Small intestine (tissue), 7 donors: Measurements from ENCODE around the gene SLC25A48. TPM values are rescaled to one million over a fixed set of nuclear protein-coding genes. Genes with fewer than 3 reads are reported as not detected.

Source experiments
- DNase-seq, 2 donors: peaks; one replicate each; pipeline versions ENCODE4 v3.0.0 to v3.0.0-alpha.2; 2013
- FAIRE-seq: peaks from 2 replicates; lab custom pipeline; 2012; peaks lifted over from hg19 to GRCh38; lab: Jason Lieb, UNC
- H3K27ac ChIP-seq, 3 donors: one replicate each; pipeline ENCODE4 v1.5.1; 2013; ENCODE audit warnings: low read length in 2 of 3, mild to moderate bottlenecking in 2 of 3, control low read depth in 1 of 3, inconsistent platforms in 1 of 3, low read depth in 1 of 3, moderate library complexity in 1 of 3
- H3K27me3 ChIP-seq, 3 donors: one replicate each; pipeline ENCODE4 v1.6.1; 2013; ENCODE audit warnings: low read length in 3 of 3, inconsistent platforms in 1 of 3; ENCODE audit not compliant: control insufficient read depth in 3 of 3, insufficient read depth in 3 of 3
- H3K36me3 ChIP-seq, 3 donors: one replicate each; pipeline ENCODE4 v1.6.1; 2013; ENCODE audit warnings: low read length in 3 of 3, inconsistent platforms in 1 of 3, low read depth in 1 of 3, mild to moderate bottlenecking in 1 of 3, moderate library complexity in 1 of 3; ENCODE audit not compliant: control insufficient read depth in 3 of 3, insufficient read depth in 2 of 3
- H3K4me1 ChIP-seq, 3 donors: one replicate each; pipeline ENCODE4 v1.6.1; 2013; ENCODE audit warnings: low read length in 2 of 3, inconsistent platforms in 1 of 3, low read depth in 1 of 3, mild to moderate bottlenecking in 1 of 3, moderate library complexity in 1 of 3; ENCODE audit not compliant: control insufficient read depth in 3 of 3, insufficient read depth in 2 of 3
- H3K4me3 ChIP-seq, 3 donors: one replicate each; pipeline ENCODE4 v1.5.1; 2013; ENCODE audit warnings: low read length in 3 of 3, control low read depth in 1 of 3, inconsistent platforms in 1 of 3, low read depth in 1 of 3, mild to moderate bottlenecking in 1 of 3, moderate library complexity in 1 of 3
- H3K9me3 ChIP-seq, 2 donors: one replicate each; pipeline ENCODE4 v1.6.1; 2013; ENCODE audit warnings: low read depth in 1 of 2, low read length in 1 of 2; ENCODE audit not compliant: control insufficient read depth in 2 of 2, insufficient read depth in 1 of 2
- WGBS, 3 donors: extraction: QIAGEN DNeasy Blood & Tissue Kit; methylation state at CpG; one replicate each; pipeline ENCODE4 v1.1.7; 2013; 5-methylcytosine and 5-hydroxymethylcytosine counted together
- polyA plus RNA-seq, 4 donors: library from polyadenylated mRNA; stranded (reverse) in 3 of 4; unstranded in 1 of 4; fragments of 200-250 nt in 3 of 4; fragments of 120-200 nt in 1 of 4; gene quantifications; one replicate each; pipeline versions ENCODE4 v1.2.1 to v1.2.3, GENCODE V29; 2013
- donor health status: healthy with polysubstance abuse.
- donor health status: control.
- donor health status: control.
- donor health status: Bipolar disorder and iron deficiency.
- donor health status: healthy.

The SLC25A48 gene
- polyA plus RNA-seq, 4 donors = 0.73 to 3.2 (median 1.6) TPM

DNA sequence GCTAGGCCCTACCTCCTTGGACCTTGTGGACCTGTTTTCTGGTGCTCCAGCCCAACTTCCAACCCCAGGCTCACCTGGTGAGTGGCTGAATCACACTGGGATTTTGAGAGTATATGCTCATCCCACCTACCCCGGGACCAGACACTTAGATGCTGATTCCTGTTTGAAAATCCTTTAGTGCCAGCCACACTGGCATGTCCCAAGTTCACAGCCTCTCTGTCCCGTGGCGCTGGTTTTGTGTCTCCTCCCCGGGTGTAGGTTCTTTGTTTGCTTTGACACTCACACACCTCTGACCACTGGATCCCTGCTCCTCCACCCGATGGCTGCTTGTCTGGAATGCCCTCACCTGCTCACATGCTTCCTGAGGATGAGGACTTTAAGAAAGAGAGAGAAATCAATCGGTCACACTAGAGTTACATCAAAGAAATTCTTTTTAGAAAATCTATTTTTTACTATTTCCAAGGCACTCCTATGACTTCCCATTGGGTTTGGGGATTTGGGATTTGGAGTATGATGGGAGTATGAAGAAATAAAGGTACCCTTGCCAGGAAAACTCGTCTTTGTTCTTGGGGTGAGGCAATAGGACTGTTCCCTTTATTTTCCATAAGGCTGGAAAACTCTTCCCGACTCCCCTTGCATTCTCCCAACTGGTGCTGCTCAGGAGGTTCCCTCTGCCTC, 7.3 kb upstream of the SLC25A48 start:
- WGBS, 3 donors = 58 to 75% (median 66%) methylated on average over 8 of the region's 8 CpGs
- H3K27me3 ChIP-seq = peaks cover 0 to 24% (median 0%) of the 10 kb centered on the region in 3 donors
- H3K4me1 ChIP-seq = no peaks in the 10 kb centered on the region
- H3K4me3 ChIP-seq = no peak overlapping the region
- no peak overlapping the region for H3K27ac ChIP-seq
- DNase-seq (no peak), FAIRE-seq (no peak)
- no peaks in the 10 kb centered on the region for H3K36me3 ChIP-seq
- no peaks in the 10 kb centered on the region for H3K9me3 ChIP-seq

- Histone ChIP-seq H3K27ac (no peak overlapping the region), H3K27me3 (peaks cover 0 to 32% (median 0%) of the 10 kb centered on the region in 3 donors), H3K9me3 (no peaks in the 10 kb centered on the region), H3K4me3 (no peak overlapping the region), H3K4me1 (no peaks in the 10 kb centered on the region), H3K36me3 (no peaks in the 10 kb centered on the region)
- 62 to 78% (median 65%) methylated on average over 10 of the region's 10 CpGs for WGBS, 3 donors
- no peak for FAIRE-seq
- no peak for DNase-seq
These were observed 6.3 kb upstream of the SLC25A48 start for GRCh38 chr5:135827965-135828781.

DNA sequence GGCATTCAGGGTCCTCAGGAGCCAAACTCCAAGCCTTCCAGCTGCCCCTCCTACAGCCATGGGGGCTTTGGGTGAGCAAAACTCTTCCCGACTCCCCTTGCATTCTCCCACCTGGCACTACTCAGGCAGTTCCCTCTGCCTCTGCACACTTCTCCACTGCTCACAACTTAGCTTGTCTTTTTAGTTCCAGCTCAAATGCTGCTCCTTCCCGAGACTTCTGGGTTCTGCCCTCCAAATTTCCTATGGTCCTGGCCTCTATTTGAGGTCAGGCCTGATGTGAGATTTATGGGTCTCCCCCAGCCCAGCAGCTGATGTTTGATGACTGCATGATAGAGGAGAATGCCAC, 5.7 kb upstream of the SLC25A48 start:
- H3K36me3 ChIP-seq = no peaks in the 10 kb centered on the region

DNA sequence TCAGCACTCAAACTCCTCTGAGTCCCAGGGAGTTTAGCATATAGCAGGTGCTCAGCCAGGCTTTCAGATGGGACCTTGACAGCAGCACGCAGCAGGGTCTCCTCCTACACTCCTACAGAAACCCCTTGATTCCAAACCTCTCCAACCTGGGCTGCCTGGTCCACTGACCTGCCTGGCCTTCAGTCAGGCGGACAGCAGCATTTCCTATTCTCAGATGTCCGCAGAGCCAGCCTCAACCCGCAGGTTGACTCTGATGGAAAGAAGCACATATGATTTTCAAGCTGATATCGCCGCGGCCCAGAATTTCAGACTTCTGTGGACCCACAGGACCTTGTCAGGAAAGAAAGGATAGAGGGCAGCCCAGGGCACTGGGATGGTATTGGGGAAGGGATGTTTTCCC, 5.3 kb upstream of the SLC25A48 start:
- no peaks in the 10 kb centered on the region for H3K4me1 ChIP-seq
- H3K36me3 ChIP-seq = no peaks in the 10 kb centered on the region
- peaks cover 0 to 40% (median 1%) of the 10 kb centered on the region in 3 donors for H3K27me3 ChIP-seq
- DNase-seq (no peak), FAIRE-seq (no peak)
- H3K27ac ChIP-seq = no peak overlapping the region
- no peak overlapping the region for H3K4me3 ChIP-seq
- H3K9me3 ChIP-seq = no peaks in the 10 kb centered on the region
- WGBS, 3 donors = 82 to 87% (median 83%) methylated on average over 7 of the region's 7 CpGs

More for the DNA sequence above, 5.7 kb upstream of the SLC25A48 start:
- FAIRE-seq (no peak), DNase-seq (no peak)
- Histone ChIP-seq H3K4me3 (no peak overlapping the region), H3K27ac (no peak overlapping the region), H3K27me3 (peaks cover 0 to 35% (median 0%) of the 10 kb centered on the region in 3 donors), H3K4me1 (no peaks in the 10 kb centered on the region), H3K9me3 (no peaks in the 10 kb centered on the region)
- WGBS, 3 donors = 77 to 85% (median 82%) methylated on average over 2 of the region's 2 CpGs

DNA sequence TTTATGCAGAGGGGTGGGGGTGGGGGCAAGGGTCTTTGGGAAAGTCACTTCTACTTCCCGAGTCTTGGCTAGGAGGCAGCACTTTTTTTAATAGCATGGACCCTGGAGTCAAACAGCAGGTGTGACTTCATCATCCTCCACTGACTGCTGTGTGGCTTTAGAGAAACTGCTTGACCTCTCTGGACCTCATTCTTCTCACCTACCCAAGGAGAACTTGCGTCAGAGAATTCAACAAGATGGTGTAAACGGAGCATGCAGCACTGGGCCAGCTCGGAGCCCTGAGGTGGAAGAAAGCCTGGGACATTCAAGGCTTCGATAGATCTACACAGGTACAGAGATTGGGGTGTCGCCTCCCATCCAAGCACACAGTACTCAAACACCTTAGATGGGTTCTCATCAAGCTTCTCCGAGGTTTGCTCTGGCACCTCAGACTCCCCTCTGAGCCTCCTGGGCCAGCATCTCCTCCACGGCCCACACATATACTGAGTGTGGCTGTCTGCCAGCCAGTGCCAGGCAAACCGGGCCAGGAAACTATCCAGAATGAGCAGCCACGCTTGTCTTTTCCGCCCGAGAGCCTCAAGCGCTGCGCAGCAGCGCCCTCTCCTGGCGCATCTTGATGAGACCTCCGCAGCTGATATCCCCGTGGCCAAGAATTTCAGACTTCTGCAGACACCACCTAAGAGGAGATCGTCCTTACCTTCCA, 4.6 kb upstream of the SLC25A48 start:
- Histone ChIP-seq H3K9me3 (no peaks in the 10 kb centered on the region), H3K27ac (no peak overlapping the region), H3K4me3 (no peak overlapping the region), H3K4me1 (no peaks in the 10 kb centered on the region), H3K36me3 (no peaks in the 10 kb centered on the region), H3K27me3 (peaks cover 0 to 46% (median 3%) of the 10 kb centered on the region in 3 donors)
- FAIRE-seq = no peak
- 24 to 29% (median 28%) methylated on average over 19 of the region's 19 CpGs for WGBS, 3 donors
- DNase-seq = peak; percentile 65 to 79

DNA sequence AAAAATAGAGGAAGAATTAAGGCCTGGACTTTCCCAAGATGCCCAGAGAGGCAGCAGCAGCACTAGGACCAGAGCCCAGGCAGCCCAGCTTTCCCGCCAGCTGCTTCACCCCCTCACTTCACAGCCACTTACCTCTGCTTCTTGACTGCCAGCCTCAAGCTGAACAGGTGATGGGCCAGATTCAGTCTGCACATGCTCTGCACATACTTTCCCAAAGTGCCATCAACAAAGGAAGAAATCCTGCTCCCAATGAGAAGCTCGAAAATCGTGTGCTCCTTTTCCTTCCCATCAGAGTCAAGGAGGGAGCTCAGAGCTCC, 4.1 kb upstream of the SLC25A48 start:
- H3K9me3 ChIP-seq = no peaks in the 10 kb centered on the region
- H3K4me1 ChIP-seq = peaks cover 0 to 3% (median 0%) of the 10 kb centered on the region in 3 donors
- no peak for FAIRE-seq
- H3K27ac ChIP-seq = no peak overlapping the region
- no peak for DNase-seq
- H3K4me3 ChIP-seq = no peak overlapping the region
- H3K36me3 ChIP-seq = no peaks in the 10 kb centered on the region
- WGBS, 3 donors = 47 to 66% (median 59%) methylated on average over 3 of the region's 3 CpGs
- H3K27me3 ChIP-seq = peaks cover 0 to 51% (median 3%) of the 10 kb centered on the region in 3 donors

- Histone ChIP-seq H3K27me3 (peaks cover 0 to 57% (median 3%) of the 10 kb centered on the region in 3 donors), H3K27ac (no peak overlapping the region), H3K9me3 (no peaks in the 10 kb centered on the region), H3K36me3 (no peaks in the 10 kb centered on the region), H3K4me3 (no peak overlapping the region), H3K4me1 (peaks cover 0 to 4% (median 0%) of the 10 kb centered on the region in 3 donors)
- no peak for FAIRE-seq
- no peak for DNase-seq
- 64 to 77% (median 65%) methylated on average over 4 of the region's 4 CpGs for WGBS, 3 donors
These were observed 3.6 kb upstream of the SLC25A48 start for GRCh38 chr5:135830876-135831275.

DNA sequence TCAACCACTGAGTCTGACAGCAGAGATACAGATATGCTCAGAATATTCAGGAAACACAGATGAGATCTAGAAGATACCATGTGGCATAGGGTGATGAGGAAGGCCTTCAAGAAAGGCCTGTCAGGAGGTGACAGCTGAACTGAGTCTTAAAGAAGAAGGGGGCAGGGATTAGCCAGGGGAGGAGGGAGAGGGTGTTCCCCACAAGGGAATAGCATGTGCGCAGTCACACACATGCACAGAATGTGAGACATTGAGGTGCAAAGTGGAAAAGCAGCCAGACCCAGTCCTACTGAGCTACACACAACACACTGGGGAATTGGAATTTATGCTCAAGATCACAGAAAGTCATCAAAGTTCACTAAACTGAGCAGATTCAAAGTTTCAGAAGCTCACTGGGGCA, 3.0 kb upstream of the SLC25A48 start:
- no peaks in the 10 kb centered on the region for H3K36me3 ChIP-seq
- H3K4me1 ChIP-seq = peaks cover 0 to 4% (median 0%) of the 10 kb centered on the region in 3 donors
- H3K4me3 ChIP-seq = no peak overlapping the region
- H3K27ac ChIP-seq = no peak overlapping the region
- H3K9me3 ChIP-seq = no peaks in the 10 kb centered on the region
- DNase-seq (no peak), FAIRE-seq (no peak)
- H3K27me3 ChIP-seq = peaks cover 0 to 59% (median 3%) of the 10 kb centered on the region in 3 donors
- 80 to 100% (median 95%) methylated on average over 1 of the region's 1 CpG for WGBS, 3 donors
